A549 (cell line): Measurements from ENCODE around the gene SHC3. TPM values are rescaled to one million over a fixed set of nuclear protein-coding genes. Genes with fewer than 3 reads are reported as not detected.

Experiments
- ATAC-seq, 2 experiments: fragments of 200-7000 bp in 1 of 2; fragments of >200 bp in 1 of 2; cut with Nextera tagmentation in 1 of 2; cut with Tn5 transposase in 1 of 2; 3 replicates each; pipeline versions ENCODE4 v1.8.0 to v1.9.1; 2018 to 2020; ENCODE audit warnings: mild to moderate bottlenecking in 1 of 2, moderate library complexity in 1 of 2
- CTCF ChIA-PET: fragments of 300-600 bp; sonication (Branson Sonifier 250); formaldehyde crosslinking; extraction: SDS; loops from one replicate; lab custom pipeline; 2021; ENCODE audit warnings: antibody characterized with exemption, inconsistent platforms; lab: Yijun Ruan, JAX
- POLR2A ChIA-PET: fragments of 350-600 bp; formaldehyde crosslinking; extraction: SDS; loops from one replicate; lab custom pipeline; 2021; ENCODE audit warnings: antibody characterized with exemption, inconsistent platforms; lab: Yijun Ruan, JAX
- DNase-seq, 2 experiments: peaks; one replicate each; pipeline versions ENCODE4 v3.0.0 to v3.0.0-alpha.2; 2011 to 2016; ENCODE audit warnings: low read depth in 1 of 2, low spot score in 1 of 2
- FAIRE-seq: peaks from 2 replicates; lab custom pipeline; 2011; peaks lifted over from hg19 to GRCh38; lab: Jason Lieb, UNC
- H3K27ac ChIP-seq, 2 experiments: fragments of >200 bp; sonication (Bioruptor Twin); formaldehyde crosslinking; 3 replicates each; pipeline ENCODE4 v1.5.1; 2016 to 2017
- H3K4me1 ChIP-seq: fragments of >200 bp; sonication (Bioruptor Twin); formaldehyde crosslinking; 3 replicates; pipeline ENCODE4 v1.6.1; 2016
- H3K4me2 ChIP-seq: fragments of >200 bp; sonication (Bioruptor Twin); formaldehyde crosslinking; 3 replicates; pipeline ENCODE4 v1.6.1; 2016
- H3K4me3 ChIP-seq: fragments of >200 bp; sonication (Bioruptor Twin); formaldehyde crosslinking; 3 replicates; pipeline ENCODE4 v1.5.1; 2016
- H3K9me3 ChIP-seq: fragments of >200 bp; sonication (Bioruptor Twin); formaldehyde crosslinking; 3 replicates; pipeline ENCODE4 v1.6.1; 2016
- CBX2 ChIP-seq: fragments of 200-600 bp; sonication (generic); IDR thresholded peaks from 2 replicates; pipeline ENCODE4 v1.6.1; 2016; ENCODE audit warnings: low read depth, mild to moderate bottlenecking, borderline replicate concordance
- CBX8 ChIP-seq: fragments of 200-600 bp; sonication (generic); IDR thresholded peaks from 2 replicates; pipeline ENCODE4 v1.6.1; 2016
- CHD2 ChIP-seq: fragments of 150-350 bp; IDR thresholded peaks from 2 replicates; pipeline ENCODE4 v1.6.1; 2014; ENCODE audit warnings: low read length; ENCODE audit not compliant: partially characterized antibody
- CHD4 ChIP-seq: fragments of 200-600 bp; sonication (generic); IDR thresholded peaks from 2 replicates; pipeline ENCODE4 v1.6.1; 2016; ENCODE audit warnings: antibody characterized with exemption, mild to moderate bottlenecking, borderline replicate concordance
- EHMT2 ChIP-seq: fragments of 200-600 bp; sonication (generic); IDR thresholded peaks from 2 replicates; pipeline ENCODE4 v1.6.1; 2016; ENCODE audit warnings: antibody characterized with exemption, low read depth, mild to moderate bottlenecking, moderate library complexity
- EP300 ChIP-seq, 2 experiments: fragments of >200 bp; sonication (Bioruptor Twin); formaldehyde crosslinking; IDR thresholded peaks; 2 replicates in 1 of 2; 3 replicates in 1 of 2; pipeline ENCODE4 v1.6.1; 2016 to 2017
- FOSB ChIP-seq: fragments of 250-450 bp; sonication (Bioruptor Pico); IDR thresholded peaks from 2 replicates; pipeline ENCODE4 v1.5.0; 2020; ENCODE audit warnings: mild to moderate bottlenecking, moderate library complexity
- FOXS1 ChIP-seq: fragments of 250-450 bp; sonication (Bioruptor Pico); IDR thresholded peaks from 2 replicates; pipeline ENCODE4 v1.5.0; 2020; ENCODE audit warnings: mild to moderate bottlenecking, moderate library complexity
- HDAC2 ChIP-seq: fragments of 200-600 bp; sonication (generic); IDR thresholded peaks from 2 replicates; pipeline ENCODE4 v1.6.1; 2016
- HES2 ChIP-seq: fragments of >200 bp; sonication (Bioruptor Twin); formaldehyde crosslinking; IDR thresholded peaks from 2 replicates; pipeline ENCODE4 v1.6.1; 2016
- HEYL ChIP-seq: fragments of 250-450 bp; sonication (Bioruptor Pico); IDR thresholded peaks from 2 replicates; pipeline ENCODE4 v1.8.0; 2021; ENCODE audit warnings: mild to moderate bottlenecking, moderate library complexity
- JUN ChIP-seq, 2 experiments: fragments of >200 bp; sonication (Bioruptor Twin); formaldehyde crosslinking; IDR thresholded peaks; 2 replicates in 1 of 2; 3 replicates in 1 of 2; pipeline ENCODE4 v1.6.1; 2016 to 2017
- KDM5A ChIP-seq: fragments of 200-600 bp; sonication (generic); IDR thresholded peaks from 2 replicates; pipeline ENCODE4 v1.6.1; 2016; ENCODE audit warnings: antibody characterized with exemption, mild to moderate bottlenecking
- MAFK ChIP-seq: fragments of 450-650 bp; IDR thresholded peaks from 2 replicates; pipeline ENCODE4 v1.6.1; 2014; ENCODE audit not compliant: partially characterized antibody
- MAZ ChIP-seq: fragments of 150-350 bp; IDR thresholded peaks from 2 replicates; pipeline ENCODE4 v1.6.1; 2014; ENCODE audit warnings: antibody characterized with exemption, low read depth, low read length, borderline replicate concordance
- NFE2L2 ChIP-seq: fragments of 150-350 bp; conservative IDR thresholded peaks from 2 replicates; pipeline ENCODE4 v1.6.1; 2014; ENCODE audit warnings: low read length
- PBX3 ChIP-seq: IDR thresholded peaks from 2 replicates; pipeline ENCODE4 v1.6.1; 2012
- PHF8 ChIP-seq: fragments of 200-600 bp; sonication (generic); IDR thresholded peaks from 2 replicates; pipeline ENCODE4 v1.6.1; 2016; ENCODE audit warnings: low read depth, mild to moderate bottlenecking, antibody characterized with exemption, moderate library complexity, borderline replicate concordance
- POLR2AphosphoS2 ChIP-seq: conservative IDR thresholded peaks from 2 replicates; pipeline ENCODE4 v1.6.1; 2012; ENCODE audit warnings: low read length, improper control_type of control experiment, inconsistent platforms
- REST ChIP-seq: fragments of 200-600 bp; sonication (generic); IDR thresholded peaks from 2 replicates; pipeline ENCODE4 v1.6.1; 2016; ENCODE audit warnings: antibody characterized with exemption, mild to moderate bottlenecking, moderate library complexity
- SMC3 ChIP-seq: fragments of >200 bp; sonication (Bioruptor Twin); formaldehyde crosslinking; IDR thresholded peaks from 3 replicates; pipeline ENCODE4 v1.6.1; 2018; ENCODE audit warnings: inconsistent platforms
- SREBF2 ChIP-seq: fragments of 450-650 bp; IDR thresholded peaks from 2 replicates; pipeline ENCODE4 v1.6.1; 2014; ENCODE audit warnings: mild to moderate bottlenecking, moderate library complexity
- USF2 ChIP-seq: fragments of 450-650 bp; IDR thresholded peaks from 2 replicates; pipeline ENCODE4 v1.6.1; 2014; ENCODE audit warnings: antibody characterized with exemption
- ZC3H11A ChIP-seq: fragments of 450-650 bp; IDR thresholded peaks from 2 replicates; pipeline ENCODE4 v1.6.1; 2014; ENCODE audit warnings: antibody characterized with exemption, mild to moderate bottlenecking
- ZFP36 ChIP-seq: fragments of 450-650 bp; IDR thresholded peaks from 2 replicates; pipeline ENCODE4 v1.6.1; 2014; ENCODE audit warnings: borderline replicate concordance; ENCODE audit not compliant: partially characterized antibody
- WGBS: methylation state at CpG from one replicate; pipeline ENCODE4 v1.1.6; 2017; ENCODE audit errors: missing lambda C conversion rate; 5-methylcytosine and 5-hydroxymethylcytosine counted together
- polyA plus RNA-seq, 4 experiments: library from polyadenylated mRNA; depleted of rRNA in 3 of 4; stranded (reverse); fragments of >200 nt; fragmentation: RNase III in 1 of 4; extraction: RNeasy Plus Mini Kit Qiagen cat#74134 plus additional on column Dnase treatment in 1 of 4; gene quantifications; 2 replicates in 3 of 4; 3 replicates in 1 of 4; pipeline ENCODE4 v1.2.3, GENCODE V29; 2011 to 2017

The SHC3 gene
- polyA plus RNA-seq, 2 of the 4 experiments (the other 2 are of a cell fraction): 0.09 to 0.88 TPM

GRCh38 chr9:89225587-89225986 lies 47.0 kb upstream of the SHC3 start:
- H3K4me3 ChIP-seq: no peak overlapping the region
- no peaks in the 10 kb centered on the region for H3K9me3 ChIP-seq
- 50% methylated on average over 5 of the region's 5 CpGs for WGBS
- CTCF ChIA-PET: no interaction called here
- POLR2A ChIA-PET: no interaction called here
- no peak overlapping the region for H3K4me2 ChIP-seq
- no peak for FAIRE-seq
- DNase-seq: no peak
- no peak overlapping the region for H3K27ac ChIP-seq
- TF ChIP-seq FOXS1 (no peak), EHMT2 (no peak), USF2 (no peak), HES2 (no peak), HEYL (no peak)
- no peaks in the 10 kb centered on the region for H3K4me1 ChIP-seq
- ATAC-seq: no peak

- POLR2A ChIA-PET: no interaction called here
- WGBS: 35% methylated on average over 4 of the region's 4 CpGs
- Histone ChIP-seq H3K9me3 (no peaks in the 10 kb centered on the region), H3K27ac (no peak overlapping the region), H3K4me3 (no peak overlapping the region), H3K4me1 (no peaks in the 10 kb centered on the region), H3K4me2 (no peak overlapping the region)
- ATAC-seq: no peak
- TF ChIP-seq EP300 (IDR thresholded peaks at IDR 0.05) (no peak), ZC3H11A (no peak), KDM5A (no peak), ZFP36 (no peak), POLR2AphosphoS2 (no peak), JUN (IDR thresholded peaks at IDR 0.05) (no peak), REST (no peak), HES2 (no peak), PHF8 (no peak)
- CTCF ChIA-PET: no interaction called here
- FAIRE-seq: no peak
- no peak for DNase-seq
Observed at GRCh38 chr9:89225036-89225435, 46.4 kb upstream of the SHC3 start.

GRCh38 chr9:89224633-89225032 lies 46.0 kb upstream of the SHC3 start:
- Histone ChIP-seq H3K4me1 (no peaks in the 10 kb centered on the region), H3K4me2 (no peak overlapping the region), H3K4me3 (no peak overlapping the region), H3K9me3 (no peaks in the 10 kb centered on the region), H3K27ac (no peak overlapping the region)
- ATAC-seq: no peak
- POLR2A ChIA-PET: no interaction called here
- WGBS: 77% methylated on average over 4 of the region's 4 CpGs
- CTCF ChIA-PET: no interaction called here
- no peak for FAIRE-seq
- DNase-seq: no peak
- TF ChIP-seq POLR2AphosphoS2 (no peak), CBX2 (no peak), SMC3 (no peak), HEYL (no peak), HDAC2 (no peak), MAZ (no peak), FOSB (CRISPR knock-in tag) (no peak), NFE2L2 (no peak), CHD2 (no peak), MAFK (no peak), KDM5A (no peak), ZC3H11A (no peak), PBX3 (no peak), CHD4 (no peak), SREBF2 (no peak), CBX8 (no peak)
